ENCODE measurements around the gene ANGPTL1.

DNA sequence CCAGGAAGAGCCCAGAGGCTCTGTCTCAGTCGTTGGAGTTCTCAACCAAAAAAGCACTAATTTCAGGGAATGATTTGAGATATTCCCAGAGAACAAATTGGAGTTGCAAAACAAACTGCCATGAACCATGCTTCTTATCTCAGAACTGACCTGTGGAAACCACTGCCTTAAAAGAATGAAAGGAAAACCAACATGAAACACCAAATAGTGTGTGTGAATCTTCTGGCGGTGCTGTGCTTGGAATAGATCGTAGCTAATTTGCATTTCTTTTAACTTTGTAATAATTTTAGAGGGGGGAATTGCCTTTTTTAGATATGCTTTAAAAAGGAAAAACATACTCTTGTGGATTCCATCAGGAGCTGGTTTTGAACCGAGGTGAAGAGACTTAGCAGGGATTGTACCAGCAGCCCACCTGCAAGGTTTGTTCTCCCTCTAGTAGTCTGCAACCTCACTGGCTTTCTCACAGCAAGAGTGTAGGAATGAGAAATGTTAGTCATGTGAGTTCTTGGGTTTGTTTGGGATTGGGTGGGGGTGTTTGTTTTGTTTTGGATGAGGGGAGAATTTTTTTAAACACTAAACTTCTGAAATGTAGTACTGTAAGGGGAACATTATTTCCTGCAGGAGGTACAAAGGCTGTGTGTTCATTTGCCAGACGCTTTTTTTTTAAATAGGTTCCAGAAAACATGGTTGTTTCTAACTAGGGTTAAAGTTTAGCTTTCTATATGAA is 45.7 kb upstream of the ANGPTL1 start:
- TF ChIP-seq EZH2phosphoT487 (IDR thresholded peaks at IDR 0.05; ENCODE audit: borderline replicate concordance) = no peak
- TF ChIP-seq, protein P1, sequence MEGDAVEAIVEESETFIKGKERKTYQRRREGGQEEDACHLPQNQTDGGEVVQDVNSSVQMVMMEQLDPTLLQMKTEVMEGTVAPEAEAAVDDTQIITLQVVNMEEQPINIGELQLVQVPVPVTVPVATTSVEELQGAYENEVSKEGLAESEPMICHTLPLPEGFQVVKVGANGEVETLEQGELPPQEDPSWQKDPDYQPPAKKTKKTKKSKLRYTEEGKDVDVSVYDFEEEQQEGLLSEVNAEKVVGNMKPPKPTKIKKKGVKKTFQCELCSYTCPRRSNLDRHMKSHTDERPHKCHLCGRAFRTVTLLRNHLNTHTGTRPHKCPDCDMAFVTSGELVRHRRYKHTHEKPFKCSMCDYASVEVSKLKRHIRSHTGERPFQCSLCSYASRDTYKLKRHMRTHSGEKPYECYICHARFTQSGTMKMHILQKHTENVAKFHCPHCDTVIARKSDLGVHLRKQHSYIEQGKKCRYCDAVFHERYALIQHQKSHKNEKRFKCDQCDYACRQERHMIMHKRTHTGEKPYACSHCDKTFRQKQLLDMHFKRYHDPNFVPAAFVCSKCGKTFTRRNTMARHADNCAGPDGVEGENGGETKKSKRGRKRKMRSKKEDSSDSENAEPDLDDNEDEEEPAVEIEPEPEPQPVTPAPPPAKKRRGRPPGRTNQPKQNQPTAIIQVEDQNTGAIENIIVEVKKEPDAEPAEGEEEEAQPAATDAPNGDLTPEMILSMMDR (conservative IDR thresholded peaks at IDR 0.05; ENCODE audit: low read length) = no peak
